IPS DF 6.9 (cell line): Measurements from ENCODE around the gene ETNK2.

Experiments used
- DNase-seq: peaks from one replicate; pipeline ENCODE4 v3.0.0-alpha.2; 2013; ENCODE audit warnings: low read depth, low spot score
- H3K27ac ChIP-seq: one replicate; pipeline ENCODE4 v1.5.1; 2013; ENCODE audit warnings: low read length, control low read depth
- H3K27me3 ChIP-seq: 2 replicates; pipeline ENCODE4 v1.6.1; 2013; ENCODE audit warnings: mild to moderate bottlenecking, low read length; ENCODE audit not compliant: control insufficient read depth, insufficient read depth
- H3K36me3 ChIP-seq: 2 replicates; pipeline ENCODE4 v1.6.1; 2013; ENCODE audit warnings: low read length; ENCODE audit not compliant: control insufficient read depth, insufficient read depth
- H3K4me1 ChIP-seq: 2 replicates; pipeline ENCODE4 v1.6.1; 2013; ENCODE audit warnings: low read length; ENCODE audit not compliant: control insufficient read depth, insufficient read depth
- H3K4me3 ChIP-seq: 2 replicates; pipeline ENCODE4 v1.5.1; 2013; ENCODE audit warnings: mild to moderate bottlenecking, low read length
- H3K9me3 ChIP-seq: 2 replicates; pipeline ENCODE4 v1.6.1; 2013; ENCODE audit warnings: low read length, inconsistent platforms; ENCODE audit not compliant: control insufficient read depth, insufficient read depth
- WGBS: extraction: QIAGEN DNeasy Blood & Tissue Kit; methylation state at CpG from one replicate; pipeline ENCODE4 v1.1.7; 2013; ENCODE audit warnings: mixed read lengths, missing lambda C conversion rate; ENCODE audit not compliant: insufficient read length, insufficient coverage; 5-methylcytosine and 5-hydroxymethylcytosine counted together

Gene ETNK2

DNA sequence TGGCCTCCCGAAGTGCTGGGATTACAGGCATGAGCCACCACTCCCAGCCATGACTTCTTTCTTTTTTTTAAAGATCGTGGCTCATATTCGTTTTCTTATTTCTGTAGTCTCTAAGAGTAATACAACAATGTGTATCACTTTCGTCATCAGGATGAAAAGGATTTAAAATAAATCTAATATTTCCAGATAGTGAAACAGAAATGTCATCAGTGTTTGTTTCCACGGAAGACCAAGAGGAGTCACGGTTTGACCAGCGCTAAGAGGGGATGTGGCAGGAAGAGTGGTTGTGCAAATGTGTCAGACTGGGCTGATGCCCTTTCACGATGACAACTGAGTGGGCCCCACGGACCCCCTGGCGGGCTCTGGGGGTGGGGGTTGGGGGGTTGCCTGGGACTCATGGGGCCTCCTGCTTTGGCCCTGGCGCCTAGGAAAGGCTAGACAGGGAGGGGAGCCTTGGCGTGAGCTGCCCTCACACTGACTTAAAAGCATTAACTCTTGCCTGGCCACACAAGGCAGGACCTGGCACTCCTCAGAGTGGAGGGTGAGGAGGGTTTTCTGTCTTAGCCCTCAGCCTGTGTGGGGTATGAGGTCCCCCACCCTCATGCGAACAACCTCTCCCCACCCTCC lies 70.6 kb downstream of the ETNK2 start:
- Histone ChIP-seq H3K36me3 (no peaks in the 10 kb centered on the region), H3K9me3 (no peaks in the 10 kb centered on the region), H3K4me3 (no peak overlapping the region), H3K27ac (no peak overlapping the region), H3K4me1 (peaks cover 44% of the 10 kb centered on the region), H3K27me3 (no peaks in the 10 kb centered on the region)
- no peak for DNase-seq
- no CpG with 5 or more reads among the region's 13 CpGs for WGBS
